ENCODE measurements around the gene YPEL1.

DNA sequence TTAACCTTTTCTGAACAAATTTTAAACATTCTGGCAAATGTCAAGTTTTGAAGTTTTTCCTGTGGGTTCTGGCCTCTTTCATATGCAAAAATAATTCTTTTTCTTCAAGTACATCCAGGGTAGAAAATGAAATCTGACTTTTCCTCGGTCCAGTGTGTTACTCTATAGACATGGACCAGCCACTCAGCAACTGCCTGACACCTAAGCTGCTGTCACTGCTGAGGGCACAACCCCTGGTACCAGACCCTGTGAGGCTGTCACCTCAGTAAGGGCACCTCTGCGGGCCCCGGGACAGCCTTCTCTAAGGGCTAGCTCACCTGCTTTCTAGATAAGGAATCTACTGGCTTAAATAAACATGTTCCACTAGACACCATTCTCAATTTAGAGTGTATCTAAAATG is 36.0 kb downstream of the YPEL1 start:
- no peak for TF ChIP-seq POLR2A (IDR thresholded peaks at IDR 0.05)
- TF ChIP-seq, protein P1, sequence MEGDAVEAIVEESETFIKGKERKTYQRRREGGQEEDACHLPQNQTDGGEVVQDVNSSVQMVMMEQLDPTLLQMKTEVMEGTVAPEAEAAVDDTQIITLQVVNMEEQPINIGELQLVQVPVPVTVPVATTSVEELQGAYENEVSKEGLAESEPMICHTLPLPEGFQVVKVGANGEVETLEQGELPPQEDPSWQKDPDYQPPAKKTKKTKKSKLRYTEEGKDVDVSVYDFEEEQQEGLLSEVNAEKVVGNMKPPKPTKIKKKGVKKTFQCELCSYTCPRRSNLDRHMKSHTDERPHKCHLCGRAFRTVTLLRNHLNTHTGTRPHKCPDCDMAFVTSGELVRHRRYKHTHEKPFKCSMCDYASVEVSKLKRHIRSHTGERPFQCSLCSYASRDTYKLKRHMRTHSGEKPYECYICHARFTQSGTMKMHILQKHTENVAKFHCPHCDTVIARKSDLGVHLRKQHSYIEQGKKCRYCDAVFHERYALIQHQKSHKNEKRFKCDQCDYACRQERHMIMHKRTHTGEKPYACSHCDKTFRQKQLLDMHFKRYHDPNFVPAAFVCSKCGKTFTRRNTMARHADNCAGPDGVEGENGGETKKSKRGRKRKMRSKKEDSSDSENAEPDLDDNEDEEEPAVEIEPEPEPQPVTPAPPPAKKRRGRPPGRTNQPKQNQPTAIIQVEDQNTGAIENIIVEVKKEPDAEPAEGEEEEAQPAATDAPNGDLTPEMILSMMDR (IDR thresholded peaks at IDR 0.05), result no peak
